HEK293T (cell line): Measurements from ENCODE around the gene MED12L.

Experiments used
- BHLHE40 ChIP-seq: fragments of 450-650 bp; IDR thresholded peaks from 2 replicates; pipeline ENCODE4 v1.6.1; 2016; ENCODE audit warnings: mild to moderate bottlenecking, moderate library complexity, borderline replicate concordance
- CTBP1 ChIP-seq: fragments of 450-650 bp; IDR thresholded peaks from 2 replicates; pipeline ENCODE4 v1.6.1; 2016; ENCODE audit warnings: borderline replicate concordance
- FOXM1 ChIP-seq: fragments of 450-650 bp; IDR thresholded peaks from 2 replicates; pipeline ENCODE4 v1.6.1; 2017; ENCODE audit warnings: mild to moderate bottlenecking, borderline replicate concordance
- HDGF ChIP-seq: fragments of 450-650 bp; IDR thresholded peaks from 2 replicates; pipeline ENCODE4 v1.6.1; 2017; ENCODE audit warnings: antibody characterized with exemption, borderline replicate concordance
- NFRKB ChIP-seq: fragments of 450-650 bp; IDR thresholded peaks from 2 replicates; pipeline ENCODE4 v1.6.1; 2016; ENCODE audit warnings: mild to moderate bottlenecking, moderate library complexity
- PKNOX1 ChIP-seq: fragments of 450-650 bp; IDR thresholded peaks from 2 replicates; pipeline ENCODE4 v1.6.1; 2016
- ZNF384 ChIP-seq: fragments of 450-650 bp; IDR thresholded peaks from 2 replicates; pipeline ENCODE4 v1.6.1; 2016

GRCh38 chr3:151402349-151402748, 316.9 kb downstream of the MED12L start:
- TF ChIP-seq CTBP1 (no peak), PKNOX1 (no peak), HDGF (no peak), FOXM1 (no peak), NFRKB (no peak), BHLHE40 (no peak), ZNF384 (no peak)
